A549 treated with RU486 at 1 μM for 4 hours (cell line): ENCODE data around the gene TUBA3D. TPM values are rescaled to one million over a fixed set of nuclear protein-coding genes. Genes with fewer than 3 reads are reported as not detected.

Experiments
- total RNA-seq: library from RNA; stranded (reverse); fragments of 200-300 nt; extraction: Qiagen RNA extraction; gene quantifications from 5 replicates; pipeline ENCODE4 v1.2.3, GENCODE V29; 2022; ENCODE audit warnings: low read depth

TUBA3D gene
- total RNA-seq: 0.17 TPM in 1 of 5 replicates, not detected in the others

DNA sequence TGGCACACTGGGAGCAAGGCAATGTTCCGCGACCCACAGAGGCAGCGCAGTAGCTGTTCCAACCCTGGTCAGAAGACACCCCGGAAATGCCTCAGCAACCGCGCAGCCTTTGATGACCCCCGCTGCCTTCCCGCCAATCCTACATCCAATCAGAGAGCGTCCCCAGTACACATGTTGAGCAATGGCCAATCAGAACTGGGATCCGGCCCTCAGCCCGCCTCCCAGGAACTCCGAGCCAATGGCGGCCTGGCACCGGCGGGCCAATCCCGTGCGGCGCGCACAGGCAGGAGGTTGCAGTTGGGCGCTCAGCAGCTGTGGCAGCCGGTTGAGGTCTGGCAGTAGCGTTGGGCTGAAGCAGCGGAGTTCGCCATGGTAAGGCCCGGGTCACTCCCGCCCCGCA lies at the start of gene TUBA3D:
Gene TUBA3D (plus strand): TSS at position 289 of the 400 bp plus-strand sequence. CDS start 81 bp downstream, at position 370.

GRCh38 chr2:131492015-131492417 lies 16.1 kb downstream of the TUBA3D start, which contains the start of gene MZT2A:
MZT2A (minus strand) TSS chr2:131492397; CDS start chr2:131492376, 21 bp downstream.

DNA sequence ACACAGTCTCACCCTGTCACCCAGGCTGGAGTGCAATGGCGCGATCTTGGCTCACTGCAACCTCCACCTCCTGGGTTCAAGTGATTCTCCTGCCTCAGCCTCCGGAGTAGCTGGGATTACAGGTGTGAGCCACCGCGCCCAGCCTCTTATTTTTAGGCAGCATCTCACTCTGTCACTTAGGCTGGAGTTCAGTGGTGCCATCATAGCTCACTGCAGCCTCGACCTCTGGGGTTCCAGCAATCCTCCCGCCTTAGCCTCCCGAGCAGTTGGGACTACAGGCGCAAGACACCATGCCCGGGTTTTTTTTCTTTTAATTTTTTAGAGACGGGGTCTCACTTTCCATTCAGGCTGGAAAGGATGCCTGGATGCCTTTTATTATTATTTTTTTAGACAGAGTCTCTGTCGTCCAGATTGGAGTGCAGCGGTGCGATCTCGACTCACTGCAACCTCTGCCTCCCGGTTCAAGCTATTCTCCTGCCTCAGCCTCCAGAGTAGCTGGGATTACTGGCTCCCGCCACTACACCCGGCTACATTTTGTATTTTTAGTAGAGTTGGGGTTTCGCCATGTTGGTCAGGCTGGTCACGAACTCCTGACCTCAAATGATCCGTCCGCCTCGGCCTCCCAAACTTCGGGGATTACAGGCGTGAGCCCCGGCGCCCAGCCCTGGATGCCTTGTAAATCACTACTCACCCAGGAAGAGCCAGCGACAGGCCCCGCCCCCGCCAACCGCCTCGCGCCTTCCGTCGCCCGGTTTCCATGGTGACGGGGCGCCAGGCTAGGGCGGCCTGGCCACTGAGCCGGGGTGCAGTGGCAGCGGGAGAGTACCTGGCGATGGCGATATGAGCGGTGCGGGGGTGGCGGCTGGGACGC lies 51.4 kb downstream of the TUBA3D start, which contains the start of gene CCDC74A:
Gene CCDC74A (plus strand): TSS at position 758 of the 871 bp plus-strand sequence. CDS start 83 bp downstream, at position 841.

Other genes with a start within 250 kb of the TUBA3D start
- gene RAB6D, start 112.0 kb upstream of the TUBA3D start, total RNA-seq: 0.09 TPM in 1 of 5 replicates, not detected in the others
- 111 to 203 TPM (median 182 TPM) in 5 replicates for gene MZT2A, start 16.3 kb downstream of the TUBA3D start, total RNA-seq
- 11.8 to 18.8 TPM (median 16.0 TPM) in 5 replicates for gene CCDC74A, start 51.8 kb downstream of the TUBA3D start, total RNA-seq